Measurements from ENCODE around the gene MCF2L. TPM values are rescaled to one million over a fixed set of nuclear protein-coding genes. Genes with fewer than 3 reads are reported as not detected.
"Not testable (repeated sequence)": the region's sequence is repeated elsewhere in the genome, so short reads cannot be mapped to it uniquely, and the experiment has no call there.

The MCF2L gene
- total RNA-seq, 1 donor from 2014 or later, result 5.6 TPM

DNA sequence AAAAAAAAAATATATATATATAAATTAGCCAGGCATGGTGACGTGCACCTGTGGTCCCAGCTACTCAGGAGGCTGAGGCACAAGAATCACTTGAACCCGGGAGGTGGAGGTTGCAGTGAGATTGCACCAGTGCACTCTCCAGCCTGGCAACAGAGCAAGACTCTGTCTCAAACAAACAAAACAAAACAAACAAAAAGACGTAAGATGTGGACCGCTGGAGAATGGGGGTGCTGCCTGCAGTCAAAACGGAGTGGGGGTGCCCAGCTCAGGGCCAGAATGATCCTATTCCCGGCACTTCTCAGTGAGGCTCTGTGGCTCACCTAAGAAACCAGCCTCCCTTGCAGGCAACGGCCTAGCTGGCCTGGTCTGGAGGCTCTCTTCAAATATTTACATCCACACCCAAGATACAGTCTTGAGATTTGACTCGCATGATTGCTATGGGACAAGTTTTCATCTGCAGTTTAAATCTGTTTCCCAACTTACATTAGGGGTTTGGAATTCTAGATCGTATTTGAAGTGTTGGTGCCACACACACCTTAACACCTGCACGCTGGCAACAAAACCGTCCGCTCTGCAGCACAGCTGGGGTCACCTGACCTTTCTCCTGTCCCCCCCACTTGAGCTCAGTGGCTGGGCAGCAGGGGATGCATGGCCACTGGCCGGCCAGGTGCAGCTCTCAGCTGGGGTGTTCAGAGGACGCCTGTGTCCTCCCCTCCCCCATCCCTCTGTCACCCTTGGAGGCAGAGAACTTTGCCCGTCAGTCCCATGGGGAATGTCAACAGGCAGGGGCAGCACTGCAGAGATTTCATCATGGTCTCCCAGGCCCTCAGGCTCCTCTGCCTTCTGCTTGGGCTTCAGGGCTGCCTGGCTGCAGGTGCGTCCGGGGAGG is 136.3 kb downstream of the MCF2L start, which contains the start of gene F7:
Gene F7 (plus strand): TSS at position 760 of the 889 bp plus-strand sequence. CDS start 51 bp downstream, at position 811.
- TF ChIP-seq, protein P1, sequence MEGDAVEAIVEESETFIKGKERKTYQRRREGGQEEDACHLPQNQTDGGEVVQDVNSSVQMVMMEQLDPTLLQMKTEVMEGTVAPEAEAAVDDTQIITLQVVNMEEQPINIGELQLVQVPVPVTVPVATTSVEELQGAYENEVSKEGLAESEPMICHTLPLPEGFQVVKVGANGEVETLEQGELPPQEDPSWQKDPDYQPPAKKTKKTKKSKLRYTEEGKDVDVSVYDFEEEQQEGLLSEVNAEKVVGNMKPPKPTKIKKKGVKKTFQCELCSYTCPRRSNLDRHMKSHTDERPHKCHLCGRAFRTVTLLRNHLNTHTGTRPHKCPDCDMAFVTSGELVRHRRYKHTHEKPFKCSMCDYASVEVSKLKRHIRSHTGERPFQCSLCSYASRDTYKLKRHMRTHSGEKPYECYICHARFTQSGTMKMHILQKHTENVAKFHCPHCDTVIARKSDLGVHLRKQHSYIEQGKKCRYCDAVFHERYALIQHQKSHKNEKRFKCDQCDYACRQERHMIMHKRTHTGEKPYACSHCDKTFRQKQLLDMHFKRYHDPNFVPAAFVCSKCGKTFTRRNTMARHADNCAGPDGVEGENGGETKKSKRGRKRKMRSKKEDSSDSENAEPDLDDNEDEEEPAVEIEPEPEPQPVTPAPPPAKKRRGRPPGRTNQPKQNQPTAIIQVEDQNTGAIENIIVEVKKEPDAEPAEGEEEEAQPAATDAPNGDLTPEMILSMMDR (IDR thresholded peaks at IDR 0.05), result no peak
- no peaks in the 10 kb centered on the region for H3K36me3 Mint-ChIP-seq (ENCODE audit: unreplicated experiment)
- H3K9me3 Mint-ChIP-seq (ENCODE audit: unreplicated experiment), result no peaks in the 10 kb centered on the region
- H3K27me3 Mint-ChIP-seq (ENCODE audit: unreplicated experiment), result no peaks in the 10 kb centered on the region
- DNase-seq (ENCODE audit: extremely low spot score, unreplicated experiment), result no peak
- H3K4me3 Mint-ChIP-seq (ENCODE audit: unreplicated experiment), result no peak within 1 kb of the TSS
- H3K4me1 Mint-ChIP-seq (ENCODE audit: unreplicated experiment), result no peaks in the 10 kb centered on the region
- no peak within 1 kb of the TSS for H3K27ac Mint-ChIP-seq (ENCODE audit: unreplicated experiment)

DNA sequence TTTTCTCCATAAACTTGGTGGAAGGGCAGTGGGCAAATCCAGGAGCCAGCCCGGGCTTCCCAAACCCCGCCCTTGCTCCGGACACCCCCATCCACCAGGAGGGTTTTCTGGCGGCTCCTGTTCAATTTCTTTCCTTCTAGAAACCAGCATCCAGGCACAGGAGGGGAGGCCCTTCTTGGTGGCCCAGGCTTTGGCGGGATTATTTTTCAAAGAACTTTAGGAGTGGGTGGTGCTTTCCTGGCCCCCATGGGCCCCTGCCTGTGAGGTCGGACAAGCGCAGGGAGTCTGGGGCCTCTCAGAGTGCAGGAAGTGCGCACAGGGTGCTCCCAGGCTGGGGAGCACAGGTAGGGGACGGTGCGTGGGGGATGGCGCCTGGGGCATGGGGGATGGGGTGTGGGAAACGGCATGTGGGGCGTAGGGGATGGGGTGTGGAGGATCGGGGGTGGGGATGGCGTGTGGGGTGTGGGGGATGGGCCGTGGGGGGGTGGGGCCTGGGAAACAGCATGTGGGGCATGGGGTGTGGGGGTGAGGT is 137.0 kb downstream of the MCF2L start:
- no peak for DNase-seq (ENCODE audit: extremely low spot score, unreplicated experiment)
- Mint-ChIP-seq H3K27ac (ENCODE audit: unreplicated experiment) (no peak overlapping the region), H3K4me3 (ENCODE audit: unreplicated experiment) (no peak overlapping the region), H3K4me1 (ENCODE audit: unreplicated experiment) (no peaks in the 10 kb centered on the region), H3K9me3 (ENCODE audit: unreplicated experiment) (no peaks in the 10 kb centered on the region), H3K27me3 (ENCODE audit: unreplicated experiment) (no peaks in the 10 kb centered on the region), H3K36me3 (ENCODE audit: unreplicated experiment) (no peaks in the 10 kb centered on the region)
- TF ChIP-seq, protein P1 (IDR thresholded peaks at IDR 0.05), result no peak

DNA sequence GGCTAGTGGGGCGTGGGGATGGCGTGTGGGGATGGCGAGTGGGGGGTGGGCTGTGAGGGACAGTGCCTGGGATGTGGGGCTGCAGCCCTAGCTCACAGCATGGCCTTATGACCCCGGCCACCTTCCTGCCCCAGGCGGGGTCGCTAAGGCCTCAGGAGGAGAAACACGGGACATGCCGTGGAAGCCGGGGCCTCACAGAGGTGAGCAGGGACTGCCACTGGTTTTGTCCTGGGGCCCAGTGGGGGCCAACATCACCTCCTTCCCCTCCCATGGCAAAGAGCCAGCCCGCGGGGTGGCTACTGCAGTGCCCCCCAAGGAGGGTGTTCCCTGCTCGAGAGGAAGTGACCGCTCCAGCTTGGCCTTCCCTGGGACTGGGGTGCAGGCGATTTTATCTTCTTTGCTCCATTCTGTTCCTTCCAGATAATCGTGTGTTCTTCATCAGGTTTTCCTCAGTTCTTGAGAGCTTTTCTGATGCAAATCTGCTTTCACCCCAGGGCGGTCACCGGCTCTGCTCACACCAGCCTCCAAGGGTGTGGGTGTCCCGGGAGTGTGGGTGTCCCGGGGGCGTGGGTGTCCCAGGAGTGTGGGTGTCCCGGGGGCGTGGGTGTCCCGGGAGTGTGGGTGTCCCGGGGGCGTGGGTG is 137.8 kb downstream of the MCF2L start:
- H3K27ac Mint-ChIP-seq (ENCODE audit: unreplicated experiment), result no peak overlapping the region
- no peaks in the 10 kb centered on the region for H3K27me3 Mint-ChIP-seq (ENCODE audit: unreplicated experiment)
- H3K36me3 Mint-ChIP-seq (ENCODE audit: unreplicated experiment), result no peaks in the 10 kb centered on the region
- no peak overlapping the region for H3K4me3 Mint-ChIP-seq (ENCODE audit: unreplicated experiment)
- no peak for DNase-seq (ENCODE audit: extremely low spot score, unreplicated experiment)
- H3K4me1 Mint-ChIP-seq (ENCODE audit: unreplicated experiment), result no peaks in the 10 kb centered on the region
- H3K9me3 Mint-ChIP-seq (ENCODE audit: unreplicated experiment), result no peaks in the 10 kb centered on the region
- TF ChIP-seq, protein P1 (IDR thresholded peaks at IDR 0.05), result no peak

DNA sequence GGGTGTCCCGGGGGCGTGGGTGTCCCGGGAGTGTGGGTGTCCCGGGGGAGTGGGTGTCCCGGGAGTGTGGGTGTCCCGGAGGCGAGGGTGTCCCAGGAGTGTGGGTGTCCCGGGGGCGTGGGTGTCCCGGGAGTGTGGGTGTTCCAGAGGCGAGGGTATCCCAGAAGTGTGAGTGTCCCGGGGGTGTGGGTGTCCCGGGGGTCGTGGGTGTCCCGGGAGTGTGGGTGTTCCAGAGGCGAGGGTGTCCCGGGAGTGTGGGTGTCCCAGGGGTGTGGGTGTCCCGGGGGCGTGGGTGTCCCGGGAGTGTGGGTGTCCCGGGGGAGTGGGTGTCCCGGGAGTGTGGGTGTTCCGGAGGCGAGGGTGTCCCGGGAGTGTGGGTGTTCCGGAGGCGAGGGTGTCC is 139.5 kb downstream of the MCF2L start:
- H3K27me3 Mint-ChIP-seq (ENCODE audit: unreplicated experiment); H3K4me1 Mint-ChIP-seq (ENCODE audit: unreplicated experiment); H3K4me3 Mint-ChIP-seq (ENCODE audit: unreplicated experiment); DNase-seq (ENCODE audit: extremely low spot score, unreplicated experiment); H3K36me3 Mint-ChIP-seq (ENCODE audit: unreplicated experiment); H3K27ac Mint-ChIP-seq (ENCODE audit: unreplicated experiment); H3K9me3 Mint-ChIP-seq (ENCODE audit: unreplicated experiment): not testable (repeated sequence)

DNA sequence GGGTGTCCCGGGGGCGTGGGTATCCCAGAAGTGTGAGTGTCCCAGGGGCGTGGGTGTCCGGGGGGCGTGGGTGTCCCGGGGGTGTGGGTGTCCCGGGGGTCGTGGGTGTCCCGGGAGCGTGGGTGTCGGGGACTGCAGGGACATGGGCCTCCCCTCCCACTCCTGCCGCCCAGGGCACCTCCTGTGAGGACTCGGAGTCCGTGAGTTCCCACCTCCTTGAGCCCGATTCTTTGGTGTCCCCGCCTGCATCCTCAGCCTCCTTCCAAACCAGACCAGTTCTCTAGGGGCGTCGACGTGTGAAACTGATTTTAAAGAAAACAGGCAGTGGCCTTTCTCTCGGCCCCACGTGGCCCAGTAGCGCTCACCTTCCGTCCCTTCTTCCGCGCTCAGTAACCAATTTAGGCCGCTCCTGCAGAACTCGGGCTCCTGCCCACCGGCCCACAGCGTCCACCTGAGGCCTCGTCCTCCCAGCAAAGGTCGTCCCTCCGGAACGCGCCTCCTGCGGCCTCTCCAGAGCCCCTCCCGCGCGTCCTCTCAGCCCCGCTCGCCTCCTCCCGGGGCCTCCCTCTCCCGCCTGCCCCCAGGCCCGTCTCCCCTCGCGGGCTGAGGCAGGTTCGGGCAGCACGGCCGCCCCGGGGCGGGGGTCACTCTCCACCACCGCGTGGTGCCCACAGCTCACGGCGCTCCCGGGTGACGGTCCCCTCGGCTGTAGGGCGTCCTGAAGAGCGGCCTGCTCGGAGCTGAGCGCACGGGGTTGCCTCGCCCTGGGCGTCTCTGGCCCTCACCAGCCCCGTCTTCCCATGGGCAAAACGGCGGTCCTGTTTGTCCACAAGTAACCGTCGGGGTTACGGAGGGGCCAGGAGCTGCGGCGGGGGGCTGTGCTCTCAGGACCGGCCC is 140.4 kb downstream of the MCF2L start:
- no peak overlapping the region for H3K4me3 Mint-ChIP-seq (ENCODE audit: unreplicated experiment)

More for the DNA sequence above, 140.4 kb downstream of the MCF2L start:
- Mint-ChIP-seq H3K27me3 (ENCODE audit: unreplicated experiment) (no peaks in the 10 kb centered on the region), H3K9me3 (ENCODE audit: unreplicated experiment) (no peaks in the 10 kb centered on the region), H3K4me1 (ENCODE audit: unreplicated experiment) (no peaks in the 10 kb centered on the region), H3K36me3 (ENCODE audit: unreplicated experiment) (no peaks in the 10 kb centered on the region), H3K27ac (ENCODE audit: unreplicated experiment) (no peak overlapping the region)
- TF ChIP-seq, protein P1 (IDR thresholded peaks at IDR 0.05), result no peak
- DNase-seq (ENCODE audit: extremely low spot score, unreplicated experiment), result no peak

All from osteocyte (in vitro differentiated cells).